HFFc6 (cell line): Measurements from ENCODE around the gene MYH6. TPM values are rescaled to one million over a fixed set of nuclear protein-coding genes. Genes with fewer than 3 reads are reported as not detected.
"Not testable (repeated sequence)": the region's sequence is repeated elsewhere in the genome, so short reads cannot be mapped to it uniquely, and the experiment has no call there.

Experiments used
- DNase-seq: peaks from one replicate; pipeline ENCODE4 v3.0.0-alpha.2; 2018
- H3K27ac Mint-ChIP-seq: 2 replicates; pipeline ENCODE4 v1.8.0; 2020; ENCODE audit warnings: mild to moderate bottlenecking, mixed read lengths
- H3K27me3 Mint-ChIP-seq: 2 replicates; pipeline ENCODE4 v1.8.0; 2021; ENCODE audit warnings: mild to moderate bottlenecking, moderate library complexity, mixed read lengths; ENCODE audit not compliant: insufficient read depth
- H3K36me3 Mint-ChIP-seq: 2 replicates; pipeline ENCODE4 v1.8.0; 2021; ENCODE audit warnings: low read depth, mixed read lengths
- H3K4me1 Mint-ChIP-seq: 2 replicates; pipeline ENCODE4 v1.8.0; 2020; ENCODE audit warnings: low read depth, mixed read lengths
- H3K4me3 Mint-ChIP-seq: 2 replicates; pipeline ENCODE4 v1.8.0; 2020; ENCODE audit warnings: mild to moderate bottlenecking, moderate library complexity, mixed read lengths
- H3K9me3 Mint-ChIP-seq: 2 replicates; pipeline ENCODE4 v1.8.0; 2020; ENCODE audit warnings: mild to moderate bottlenecking, mixed read lengths
- total RNA-seq, 6 experiments: library from RNA; stranded (reverse); fragmentation: NEBNext Ultra II Directional; extraction: Animal tissue kit (Norgen Biotek cat#: 25700); gene quantifications; 2 replicates in 1 of 6; 3 replicates in 5 of 6; pipeline ENCODE4 v1.2.3, GENCODE V29; 2021
- TF ChIP-seq, protein P1 (sequence below): fragments of 200-600 bp; sonication (generic); IDR thresholded peaks from 2 replicates; pipeline ENCODE4 v1.5.0; 2021; ENCODE audit warnings: antibody characterized with exemption, mild to moderate bottlenecking

MYH6 gene
- total RNA-seq, 6 experiments from 2014 or later = not detected

DNA sequence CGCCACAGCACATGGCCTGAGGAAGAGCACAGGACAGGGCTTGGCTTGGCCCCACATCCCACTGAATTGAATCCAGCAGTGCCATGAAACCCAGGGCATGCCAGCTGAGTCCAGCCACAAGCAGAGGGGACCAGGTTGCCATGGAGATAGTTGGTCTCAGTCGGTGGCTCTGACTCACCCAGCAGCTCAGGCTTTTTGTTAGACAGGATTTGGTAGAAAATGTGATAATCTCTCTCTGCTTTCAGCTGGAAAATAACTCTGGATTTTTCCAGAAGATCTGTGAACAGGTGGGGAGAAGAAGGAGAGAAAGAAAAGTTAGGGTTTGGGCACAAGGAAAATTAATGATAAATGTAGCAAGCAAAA is 22.6 kb upstream of the MYH6 start:
- peak; percentile 33 for DNase-seq
- TF ChIP-seq, protein P1, sequence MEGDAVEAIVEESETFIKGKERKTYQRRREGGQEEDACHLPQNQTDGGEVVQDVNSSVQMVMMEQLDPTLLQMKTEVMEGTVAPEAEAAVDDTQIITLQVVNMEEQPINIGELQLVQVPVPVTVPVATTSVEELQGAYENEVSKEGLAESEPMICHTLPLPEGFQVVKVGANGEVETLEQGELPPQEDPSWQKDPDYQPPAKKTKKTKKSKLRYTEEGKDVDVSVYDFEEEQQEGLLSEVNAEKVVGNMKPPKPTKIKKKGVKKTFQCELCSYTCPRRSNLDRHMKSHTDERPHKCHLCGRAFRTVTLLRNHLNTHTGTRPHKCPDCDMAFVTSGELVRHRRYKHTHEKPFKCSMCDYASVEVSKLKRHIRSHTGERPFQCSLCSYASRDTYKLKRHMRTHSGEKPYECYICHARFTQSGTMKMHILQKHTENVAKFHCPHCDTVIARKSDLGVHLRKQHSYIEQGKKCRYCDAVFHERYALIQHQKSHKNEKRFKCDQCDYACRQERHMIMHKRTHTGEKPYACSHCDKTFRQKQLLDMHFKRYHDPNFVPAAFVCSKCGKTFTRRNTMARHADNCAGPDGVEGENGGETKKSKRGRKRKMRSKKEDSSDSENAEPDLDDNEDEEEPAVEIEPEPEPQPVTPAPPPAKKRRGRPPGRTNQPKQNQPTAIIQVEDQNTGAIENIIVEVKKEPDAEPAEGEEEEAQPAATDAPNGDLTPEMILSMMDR = no peak
- Mint-ChIP-seq H3K9me3 (no peaks in the 10 kb centered on the region), H3K4me1 (no peaks in the 10 kb centered on the region), H3K36me3 (no peaks in the 10 kb centered on the region), H3K4me3 (no peak overlapping the region), H3K27me3 (peaks cover 35% of the 10 kb centered on the region), H3K27ac (no peak overlapping the region)

DNA sequence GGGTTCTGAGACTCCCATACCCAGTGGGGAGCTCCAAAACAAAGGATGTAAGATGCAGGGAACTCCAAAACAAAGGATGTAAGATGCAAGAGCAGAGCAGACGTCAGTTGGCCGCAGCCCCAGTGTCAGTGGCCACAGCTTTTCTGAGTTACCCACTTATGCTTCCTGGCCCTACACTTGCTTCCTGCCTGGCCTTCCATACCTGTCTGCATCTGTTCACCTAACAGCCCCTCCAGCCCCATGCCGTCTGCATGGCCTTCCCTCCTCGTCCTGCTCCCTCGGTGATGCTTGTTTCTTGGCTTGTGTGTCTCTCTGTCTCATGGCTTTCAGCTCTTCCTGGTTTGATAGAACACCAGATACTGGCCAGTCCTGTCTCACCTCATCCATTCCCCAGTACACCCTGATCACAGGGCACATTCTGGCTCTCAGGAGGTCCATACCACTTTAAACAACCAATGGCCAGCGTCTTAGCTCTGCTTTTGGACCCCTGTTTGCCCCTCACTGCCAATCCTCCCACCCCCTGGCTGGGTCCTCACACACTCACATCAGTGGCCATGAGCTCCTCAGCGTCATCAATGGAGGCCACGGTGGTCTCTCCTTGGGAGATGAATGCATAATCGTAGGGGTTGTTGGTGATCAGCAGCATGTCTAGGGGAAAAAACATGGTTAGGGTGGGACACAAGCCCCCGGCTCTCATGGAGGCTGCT is 22.1 kb upstream of the MYH6 start:
- Mint-ChIP-seq H3K36me3 (no peaks in the 10 kb centered on the region), H3K4me3 (no peak overlapping the region), H3K4me1 (no peaks in the 10 kb centered on the region), H3K27ac (no peak overlapping the region), H3K9me3 (no peaks in the 10 kb centered on the region), H3K27me3 (peaks cover 35% of the 10 kb centered on the region)
- TF ChIP-seq, protein P1 = no peak
- DNase-seq = no peak

DNA sequence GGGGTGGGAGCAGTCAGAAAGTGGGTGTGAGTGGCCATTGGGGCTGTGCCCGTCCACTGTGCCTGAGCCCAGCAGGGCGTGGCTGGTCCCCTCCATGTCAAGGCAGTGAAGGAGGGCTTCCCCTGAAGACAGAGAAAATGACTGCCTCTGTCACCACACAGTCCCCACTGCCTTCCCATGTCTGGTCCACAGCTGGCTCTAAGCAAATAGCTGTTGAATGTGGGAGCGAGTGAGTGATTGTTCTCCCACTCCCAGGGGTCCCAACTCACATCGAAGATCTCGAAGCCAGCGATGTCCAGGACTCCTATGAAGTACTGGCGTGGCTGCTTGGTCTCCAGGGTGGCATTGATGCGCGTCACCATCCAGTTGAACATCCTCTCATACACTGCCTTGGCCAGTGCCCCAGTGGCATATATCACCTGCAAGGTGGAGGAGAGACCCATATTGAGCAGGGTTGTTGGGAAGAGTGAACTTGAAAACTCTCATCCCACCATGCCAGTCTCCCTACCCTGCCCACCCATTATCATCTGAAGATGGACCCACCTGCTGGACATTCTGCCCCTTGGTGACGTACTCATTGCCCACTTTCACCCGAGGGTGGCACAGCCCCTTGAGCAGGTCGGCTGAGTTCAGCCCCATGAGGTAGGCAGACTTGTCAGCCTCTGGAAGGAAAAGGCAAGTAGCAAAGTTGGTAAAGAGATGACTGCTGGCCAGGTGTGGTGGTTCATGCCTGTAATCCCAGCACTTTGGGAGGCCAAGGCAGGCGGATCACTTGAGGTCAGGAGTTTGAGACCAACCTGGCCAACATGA is 20.8 kb upstream of the MYH6 start:
- H3K36me3 Mint-ChIP-seq = no peaks in the 10 kb centered on the region
- peaks cover 43% of the 10 kb centered on the region for H3K27me3 Mint-ChIP-seq
- DNase-seq = no peak
- TF ChIP-seq, protein P1 = no peak
- no peaks in the 10 kb centered on the region for H3K4me1 Mint-ChIP-seq
- no peaks in the 10 kb centered on the region for H3K9me3 Mint-ChIP-seq
- no peak overlapping the region for H3K27ac Mint-ChIP-seq
- H3K4me3 Mint-ChIP-seq = no peak overlapping the region

- not testable (repeated sequence) for DNase-seq, H3K27ac Mint-ChIP-seq, H3K4me1 Mint-ChIP-seq, H3K4me3 Mint-ChIP-seq, H3K36me3 Mint-ChIP-seq, H3K9me3 Mint-ChIP-seq
- H3K27me3 Mint-ChIP-seq = peaks cover 32% of the 10 kb centered on the region
Measured at GRCh38 chr14:23425798-23426197, 17.7 kb upstream of the MYH6 start.

DNA sequence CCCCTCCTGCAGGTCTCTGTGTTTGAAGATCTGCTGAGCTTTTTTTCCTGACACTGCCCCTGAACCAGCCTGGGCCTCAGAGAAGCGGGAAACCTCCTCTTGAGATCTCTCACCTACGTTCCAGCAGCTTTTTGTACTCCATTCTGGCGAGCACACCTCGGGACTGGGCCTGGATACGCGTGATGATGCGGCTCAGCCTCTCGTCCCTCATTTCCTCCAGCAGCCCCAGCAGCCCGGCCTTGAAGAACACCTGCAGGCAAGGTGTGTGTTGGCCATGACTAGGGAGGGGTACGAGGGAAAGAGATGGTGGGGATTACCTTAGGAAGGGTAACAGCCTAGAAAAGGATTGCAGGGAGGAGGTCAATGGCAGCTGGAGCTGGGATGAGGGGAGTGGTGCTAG is 17.1 kb upstream of the MYH6 start:
- no peak for DNase-seq
- no peaks in the 10 kb centered on the region for H3K9me3 Mint-ChIP-seq
- no peak overlapping the region for H3K4me3 Mint-ChIP-seq
- no peaks in the 10 kb centered on the region for H3K4me1 Mint-ChIP-seq
- no peak overlapping the region for H3K27ac Mint-ChIP-seq
- no peaks in the 10 kb centered on the region for H3K36me3 Mint-ChIP-seq
- H3K27me3 Mint-ChIP-seq = peaks cover 37% of the 10 kb centered on the region
- TF ChIP-seq, protein P1 = no peak

DNA sequence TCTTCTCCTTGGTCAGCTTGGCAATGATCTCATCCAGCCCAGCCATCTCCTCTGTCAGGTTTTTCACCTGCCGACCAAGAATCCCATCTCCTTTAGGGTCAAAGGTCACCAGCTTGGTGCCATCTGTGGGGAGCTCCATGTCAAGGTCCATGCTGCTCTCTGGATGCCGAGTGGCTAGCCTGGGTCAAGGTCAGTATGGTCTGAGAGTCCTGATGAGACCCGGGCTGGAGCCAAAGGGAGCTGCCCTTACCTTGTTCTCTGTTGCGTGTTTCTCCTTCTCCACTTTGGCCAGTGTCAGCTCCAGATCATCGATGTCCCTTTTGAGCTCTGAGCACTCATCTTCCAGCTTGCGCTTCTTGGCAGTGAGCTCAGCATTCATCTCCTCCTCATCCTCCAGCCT is 15.6 kb upstream of the MYH6 start:
- H3K9me3 Mint-ChIP-seq = no peaks in the 10 kb centered on the region
- no peaks in the 10 kb centered on the region for H3K4me1 Mint-ChIP-seq
- peaks cover 47% of the 10 kb centered on the region for H3K27me3 Mint-ChIP-seq
- no peak overlapping the region for H3K27ac Mint-ChIP-seq
- no peak overlapping the region for H3K4me3 Mint-ChIP-seq
- H3K36me3 Mint-ChIP-seq = no peaks in the 10 kb centered on the region
- no peak for DNase-seq
- TF ChIP-seq, protein P1 = no peak
